Measurements from ENCODE around the gene RAPGEF3.
A peak's percentile ranks its signal among the peaks of the same experiment; 100 is the strongest.

The RAPGEF3 gene

GRCh38 chr12:47790676-47791350, 32.1 kb upstream of the RAPGEF3 start:
- no peak for DNase-seq

GRCh38 chr12:47789712-47790489, 31.2 kb upstream of the RAPGEF3 start:
- no peak for DNase-seq

GRCh38 chr12:47789141-47789540, 30.5 kb upstream of the RAPGEF3 start:
- no peak for DNase-seq

GRCh38 chr12:47787596-47788319, 29.1 kb upstream of the RAPGEF3 start:
- DNase-seq = no peak

- no peak for DNase-seq
These were observed 28.1 kb upstream of the RAPGEF3 start for GRCh38 chr12:47786662-47787280.

GRCh38 chr12:47785887-47786661, 27.4 kb upstream of the RAPGEF3 start:
- no peak for DNase-seq

GRCh38 chr12:47785036-47785886, 26.6 kb upstream of the RAPGEF3 start:
- DNase-seq = no peak

- no peak for DNase-seq
These were observed 25.4 kb upstream of the RAPGEF3 start for GRCh38 chr12:47783821-47784819.

- DNase-seq = no peak
These were observed 24.5 kb upstream of the RAPGEF3 start for GRCh38 chr12:47783024-47783755.

GRCh38 chr12:47782372-47782770, 23.7 kb upstream of the RAPGEF3 start:
- no peak for DNase-seq

GRCh38 chr12:47781479-47782371, 23.0 kb upstream of the RAPGEF3 start:
- no peak for DNase-seq

GRCh38 chr12:47779943-47780504, 21.3 kb upstream of the RAPGEF3 start:
- no peak for DNase-seq

GRCh38 chr12:47779301-47779942, 20.7 kb upstream of the RAPGEF3 start:
- peak; percentile 9 for DNase-seq

GRCh38 chr12:47778881-47779280, 20.2 kb upstream of the RAPGEF3 start:
- no peak for DNase-seq

GRCh38 chr12:47777741-47778558, 19.3 kb upstream of the RAPGEF3 start:
- DNase-seq = no peak

- DNase-seq = no peak
These were observed 18.5 kb upstream of the RAPGEF3 start for GRCh38 chr12:47777151-47777550.
